T47D (cell line): Measurements from ENCODE around the gene USP17L19.
"Not testable (repeated sequence)": the region's sequence is repeated elsewhere in the genome, so short reads cannot be mapped to it uniquely, and the experiment has no call there.

Experiments
- DNase-seq, 2 experiments: peaks; one replicate each; pipeline versions ENCODE4 v3.0.0 to v3.0.0-alpha.2; 2011 to 2012; ENCODE audit warnings: low read depth in 1 of 2, low spot score in 1 of 2
- in situ Hi-C: cut with HindIII; loops from 2 replicates; pipeline ENCODE4 v1.10.0; 2016; ENCODE audit warnings: low sequenced_read_pairs, low pct_unique_long_range_greater_than_20kb

USP17L19 gene, protein sequence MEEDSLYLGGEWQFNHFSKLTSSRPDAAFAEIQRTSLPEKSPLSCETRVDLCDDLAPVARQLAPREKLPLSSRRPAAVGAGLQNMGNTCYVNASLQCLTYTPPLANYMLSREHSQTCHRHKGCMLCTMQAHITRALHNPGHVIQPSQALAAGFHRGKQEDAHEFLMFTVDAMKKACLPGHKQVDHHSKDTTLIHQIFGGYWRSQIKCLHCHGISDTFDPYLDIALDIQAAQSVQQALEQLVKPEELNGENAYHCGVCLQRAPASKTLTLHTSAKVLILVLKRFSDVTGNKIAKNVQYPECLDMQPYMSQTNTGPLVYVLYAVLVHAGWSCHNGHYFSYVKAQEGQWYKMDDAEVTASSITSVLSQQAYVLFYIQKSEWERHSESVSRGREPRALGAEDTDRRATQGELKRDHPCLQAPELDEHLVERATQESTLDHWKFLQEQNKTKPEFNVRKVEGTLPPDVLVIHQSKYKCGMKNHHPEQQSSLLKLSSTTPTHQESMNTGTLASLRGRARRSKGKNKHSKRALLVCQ

DNA sequence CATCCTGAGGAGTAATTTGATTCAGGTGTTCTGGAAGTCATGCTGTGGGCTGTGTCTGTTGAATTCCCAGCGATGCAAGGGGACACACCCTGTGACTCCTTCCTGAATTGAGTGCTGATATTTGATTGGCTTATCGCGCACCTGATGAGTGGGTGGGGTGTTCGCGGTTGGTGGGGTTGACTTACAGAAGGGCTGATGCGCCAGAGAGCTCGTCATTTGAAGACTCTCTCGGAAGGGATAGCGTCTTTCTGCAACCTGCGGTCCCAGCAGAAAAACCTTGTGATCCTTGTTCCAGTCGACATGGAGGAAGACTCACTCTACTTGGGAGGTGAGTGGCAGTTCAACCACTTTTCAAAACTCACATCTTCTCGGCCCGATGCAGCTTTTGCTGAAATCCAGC, at the start of gene USP17L19:
Gene USP17L19 (plus strand): TSS at position 301 of the 400 bp plus-strand sequence. CDS start 0 bp downstream, at position 301.
- in situ Hi-C loops, DNase-seq: not testable (repeated sequence)

DNA sequence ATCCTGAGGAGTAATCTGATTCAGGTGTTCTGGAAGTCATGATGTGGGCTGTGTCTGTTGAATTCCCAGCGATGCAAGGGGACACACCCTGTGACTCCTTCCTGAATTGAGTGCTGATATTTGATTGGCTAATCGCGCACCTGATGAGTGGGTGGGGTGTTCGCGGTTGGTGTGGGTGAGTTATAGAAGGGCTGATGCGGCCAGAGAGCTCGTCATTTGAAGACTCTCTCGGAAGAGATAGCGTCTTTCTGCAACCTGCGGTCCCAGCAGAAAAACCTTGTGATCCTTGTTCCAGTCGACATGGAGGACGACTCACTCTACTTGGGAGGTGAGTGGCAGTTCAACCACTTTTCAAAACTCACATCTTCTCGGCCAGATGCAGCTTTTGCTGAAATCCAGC, 42.8 kb upstream of the USP17L19 start, which contains the start of gene USP17L10:
Gene USP17L10 (plus strand): TSS at position 301 of the 400 bp plus-strand sequence. CDS start 0 bp downstream, at position 301.
- DNase-seq, in situ Hi-C loops: not testable (repeated sequence)

DNA sequence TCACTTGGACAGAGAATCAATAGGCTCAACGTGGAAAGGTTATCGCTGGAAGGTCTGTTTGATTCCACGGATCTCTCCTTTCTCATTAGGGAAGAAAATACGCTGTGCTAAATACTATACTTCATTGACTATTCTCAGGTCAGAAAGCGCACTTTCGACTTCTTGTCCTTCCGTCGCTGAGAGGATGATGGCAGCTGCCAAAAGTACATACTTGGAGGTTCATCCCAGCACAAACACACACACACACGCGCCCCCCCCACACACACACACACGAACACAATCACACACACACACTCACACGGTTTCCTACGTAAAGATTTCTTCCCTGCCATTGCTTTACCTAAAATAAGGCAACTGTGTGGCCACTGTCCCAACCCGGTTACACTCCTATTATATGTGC, 38.5 kb upstream of the USP17L19 start:
- in situ Hi-C loops, DNase-seq: not testable (repeated sequence)

DNA sequence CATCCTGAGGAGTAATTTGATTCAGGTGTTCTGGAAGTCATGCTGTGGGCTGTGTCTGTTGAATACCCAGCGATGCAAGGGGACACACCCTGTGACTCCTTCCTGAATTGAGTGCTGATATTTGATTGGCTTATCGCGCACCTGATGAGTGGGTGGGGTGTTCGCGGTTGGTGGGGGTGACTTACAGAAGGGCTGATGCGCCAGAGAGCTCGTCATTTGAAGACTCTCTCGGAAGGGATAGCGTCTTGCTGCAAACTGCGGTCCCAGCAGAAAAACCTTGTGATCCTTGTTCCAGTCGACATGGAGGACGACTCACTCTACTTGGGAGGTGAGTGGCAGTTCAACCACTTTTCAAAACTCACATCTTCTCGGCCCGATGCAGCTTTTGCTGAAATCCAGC, 38.1 kb upstream of the USP17L19 start, which contains the start of gene USP17L11:
Gene USP17L11 (plus strand): TSS at position 301 of the 400 bp plus-strand sequence. CDS start 0 bp downstream, at position 301.
- in situ Hi-C loops, result not testable (repeated sequence)

DNA sequence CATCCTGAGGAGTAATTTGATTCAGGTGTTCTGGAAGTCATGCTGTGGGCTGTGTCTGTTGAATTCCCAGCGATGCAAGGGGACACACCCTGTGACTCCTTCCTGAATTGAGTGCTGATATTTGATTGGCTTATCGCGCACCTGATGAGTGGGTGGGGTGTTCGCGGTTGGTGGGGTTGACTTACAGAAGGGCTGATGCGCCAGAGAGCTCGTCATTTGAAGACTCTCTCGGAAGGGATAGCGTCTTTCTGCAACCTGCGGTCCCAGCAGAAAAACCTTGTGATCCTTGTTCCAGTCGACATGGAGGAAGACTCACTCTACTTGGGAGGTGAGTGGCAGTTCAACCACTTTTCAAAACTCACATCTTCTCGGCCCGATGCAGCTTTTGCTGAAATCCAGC, 33.3 kb upstream of the USP17L19 start, which contains the start of gene USP17L12:
Gene USP17L12 (plus strand): TSS at position 301 of the 400 bp plus-strand sequence. CDS start 0 bp downstream, at position 301.
- DNase-seq, in situ Hi-C loops: not testable (repeated sequence)

More for the DNA sequence above, 38.1 kb upstream of the USP17L19 start, which contains the start of gene USP17L11:
- not testable (repeated sequence) for DNase-seq

DNA sequence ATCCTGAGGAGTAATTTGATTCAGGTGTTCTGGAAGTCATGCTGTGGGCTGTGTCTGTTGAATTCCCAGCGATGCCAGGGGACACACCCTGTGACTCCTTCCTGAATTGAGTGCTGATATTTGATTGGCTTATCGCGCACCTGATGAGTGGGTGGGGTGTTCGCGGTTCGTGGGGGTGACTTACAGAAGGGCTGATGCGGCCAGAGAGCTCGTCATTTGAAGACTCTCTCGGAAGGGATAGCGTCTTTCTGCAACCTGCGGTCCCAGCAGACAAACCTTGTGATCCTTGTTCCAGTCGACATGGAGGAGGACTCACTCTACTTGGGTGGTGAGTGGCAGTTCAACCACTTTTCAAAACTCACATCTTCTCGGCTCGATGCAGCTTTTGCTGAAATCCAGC, 28.6 kb upstream of the USP17L19 start, which contains the start of gene USP17L13:
Gene USP17L13 (plus strand): TSS at position 301 of the 400 bp plus-strand sequence. CDS start 0 bp downstream, at position 301.
- DNase-seq, in situ Hi-C loops: not testable (repeated sequence)

DNA sequence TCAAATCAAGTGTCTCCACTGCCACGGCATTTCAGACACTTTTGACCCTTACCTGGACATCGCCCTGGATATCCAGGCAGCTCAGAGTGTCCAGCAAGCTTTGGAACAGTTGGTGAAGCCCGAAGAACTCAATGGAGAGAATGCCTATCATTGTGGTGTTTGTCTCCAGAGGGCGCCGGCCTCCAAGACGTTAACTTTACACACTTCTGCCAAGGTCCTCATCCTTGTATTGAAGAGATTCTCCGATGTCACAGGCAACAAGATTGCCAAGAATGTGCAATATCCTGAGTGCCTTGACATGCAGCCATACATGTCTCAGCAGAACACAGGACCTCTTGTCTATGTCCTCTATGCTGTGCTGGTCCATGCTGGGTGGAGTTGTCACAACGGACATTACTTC, 22.9 kb upstream of the USP17L19 start:
- in situ Hi-C loops, DNase-seq: not testable (repeated sequence)

DNA sequence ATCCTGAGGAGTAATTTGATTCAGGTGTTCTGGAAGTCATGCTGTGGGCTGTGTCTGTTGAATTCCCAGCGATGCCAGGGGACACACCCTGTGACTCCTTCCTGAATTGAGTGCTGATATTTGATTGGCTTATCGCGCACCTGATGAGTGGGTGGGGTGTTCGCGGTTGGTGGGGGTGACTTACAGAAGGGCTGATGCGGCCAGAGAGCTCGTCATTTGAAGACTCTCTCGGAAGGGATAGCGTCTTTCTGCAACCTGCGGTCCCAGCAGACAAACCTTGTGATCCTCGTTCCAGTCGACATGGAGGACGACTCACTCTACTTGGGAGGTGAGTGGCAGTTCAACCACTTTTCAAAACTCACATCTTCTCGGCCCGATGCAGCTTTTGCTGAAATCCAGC, 19.1 kb upstream of the USP17L19 start, which contains the start of gene USP17L15:
Gene USP17L15 (plus strand): TSS at position 301 of the 400 bp plus-strand sequence. CDS start 0 bp downstream, at position 301.
- in situ Hi-C loops, DNase-seq: not testable (repeated sequence)

DNA sequence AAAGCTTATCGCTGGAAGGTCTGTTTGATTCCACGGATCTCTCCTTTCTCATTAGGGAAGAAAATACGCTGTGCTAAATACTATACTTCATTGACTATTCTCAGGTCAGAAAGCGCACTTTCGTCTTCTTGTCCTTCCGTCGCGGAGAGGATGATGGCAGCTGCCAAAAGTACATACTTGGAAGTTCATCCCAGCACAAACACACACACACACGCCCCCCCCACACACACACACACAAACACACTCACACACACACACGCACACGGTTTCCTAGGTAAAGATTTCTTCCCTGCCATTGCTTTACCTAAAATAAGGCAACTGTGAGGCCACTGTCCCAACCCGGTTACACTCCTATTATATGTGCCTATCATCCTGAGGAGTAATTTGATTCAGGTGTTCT, 14.7 kb upstream of the USP17L19 start:
- in situ Hi-C loops, DNase-seq: not testable (repeated sequence)

DNA sequence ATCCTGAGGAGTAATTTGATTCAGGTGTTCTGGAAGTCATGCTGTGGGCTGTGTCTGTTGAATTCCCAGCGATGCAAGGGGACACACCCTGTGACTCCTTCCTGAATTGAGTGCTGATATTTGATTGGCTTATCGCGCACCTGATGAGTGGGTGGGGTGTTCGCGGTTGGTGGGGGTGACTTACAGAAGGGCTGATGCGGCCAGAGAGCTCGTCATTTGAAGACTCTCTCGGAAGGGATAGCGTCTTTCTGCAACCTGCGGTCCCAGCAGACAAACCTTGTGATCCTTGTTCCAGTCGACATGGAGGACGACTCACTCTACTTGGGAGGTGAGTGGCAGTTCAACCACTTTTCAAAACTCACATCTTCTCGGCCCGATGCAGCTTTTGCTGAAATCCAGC, 9.6 kb upstream of the USP17L19 start, which contains the start of gene USP17L17:
Gene USP17L17 (plus strand): TSS at position 301 of the 400 bp plus-strand sequence. CDS start 0 bp downstream, at position 301.
- DNase-seq, in situ Hi-C loops: not testable (repeated sequence)

DNA sequence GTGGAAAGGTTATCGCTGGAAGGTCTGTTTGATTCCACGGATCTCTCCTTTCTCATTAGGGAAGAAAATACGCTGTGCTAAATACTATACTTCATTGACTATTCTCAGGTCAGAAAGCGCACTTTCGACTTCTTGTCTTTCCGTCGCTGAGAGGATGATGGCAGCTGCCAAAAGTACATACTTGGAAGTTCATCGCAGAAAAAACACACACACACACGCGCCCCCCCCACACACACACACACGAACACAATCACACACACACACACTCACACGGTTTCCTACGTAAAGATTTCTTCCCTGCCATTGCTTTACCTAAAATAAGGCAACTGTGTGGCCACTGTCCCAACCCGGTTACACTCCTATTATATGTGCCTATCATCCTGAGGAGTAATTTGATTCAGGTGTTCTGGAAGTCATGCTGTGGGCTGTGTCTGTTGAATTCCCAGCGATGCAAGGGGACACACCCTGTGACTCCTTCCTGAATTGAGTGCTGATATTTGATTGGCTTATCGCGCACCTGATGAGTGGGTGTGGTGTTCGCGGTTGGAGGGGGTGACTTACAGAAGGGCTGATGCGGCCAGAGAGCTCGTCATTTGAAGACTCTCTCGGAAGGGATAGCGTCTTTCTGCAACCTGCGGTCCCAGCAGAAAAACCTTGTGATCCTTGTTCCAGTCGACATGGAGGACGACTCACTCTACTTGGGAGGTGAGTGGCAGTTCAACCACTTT, 5.1 kb upstream of the USP17L19 start, which contains the start of gene USP17L18:
Gene USP17L18 (plus strand): TSS at position 678 of the 728 bp plus-strand sequence. CDS start 0 bp downstream, at position 678.
- DNase-seq, in situ Hi-C loops: not testable (repeated sequence)

DNA sequence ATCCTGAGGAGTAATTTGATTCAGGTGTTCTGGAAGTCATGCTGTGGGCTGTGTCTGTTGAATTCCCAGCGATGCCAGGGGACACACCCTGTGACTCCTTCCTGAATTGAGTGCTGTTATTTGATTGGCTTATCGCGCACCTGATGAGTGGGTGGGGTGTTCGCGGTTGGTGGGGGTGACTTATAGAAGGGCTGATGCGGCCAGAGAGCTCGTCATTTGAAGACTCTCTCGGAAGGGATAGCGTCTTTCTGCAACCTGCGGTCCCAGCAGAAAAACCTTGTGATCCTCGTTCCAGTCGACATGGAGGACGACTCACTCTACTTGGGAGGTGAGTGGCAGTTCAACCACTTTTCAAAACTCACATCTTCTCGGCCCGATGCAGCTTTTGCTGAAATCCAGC, 4.6 kb downstream of the USP17L19 start, which contains the start of gene USP17L20:
Gene USP17L20 (plus strand): TSS at position 301 of the 400 bp plus-strand sequence. CDS start 0 bp downstream, at position 301.
- in situ Hi-C loops, DNase-seq: not testable (repeated sequence)

DNA sequence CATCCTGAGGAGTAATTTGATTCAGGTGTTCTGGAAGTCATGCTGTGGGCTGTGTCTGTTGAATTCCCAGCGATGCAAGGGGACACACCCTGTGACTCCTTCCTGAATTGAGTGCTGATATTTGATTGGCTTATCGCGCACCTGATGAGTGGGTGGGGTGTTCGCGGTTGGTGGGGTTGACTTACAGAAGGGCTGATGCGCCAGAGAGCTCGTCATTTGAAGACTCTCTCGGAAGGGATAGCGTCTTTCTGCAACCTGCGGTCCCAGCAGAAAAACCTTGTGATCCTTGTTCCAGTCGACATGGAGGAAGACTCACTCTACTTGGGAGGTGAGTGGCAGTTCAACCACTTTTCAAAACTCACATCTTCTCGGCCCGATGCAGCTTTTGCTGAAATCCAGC, 9.4 kb downstream of the USP17L19 start, which contains the start of gene USP17L21:
Gene USP17L21 (plus strand): TSS at position 301 of the 400 bp plus-strand sequence. CDS start 0 bp downstream, at position 301.
- in situ Hi-C loops, DNase-seq: not testable (repeated sequence)

DNA sequence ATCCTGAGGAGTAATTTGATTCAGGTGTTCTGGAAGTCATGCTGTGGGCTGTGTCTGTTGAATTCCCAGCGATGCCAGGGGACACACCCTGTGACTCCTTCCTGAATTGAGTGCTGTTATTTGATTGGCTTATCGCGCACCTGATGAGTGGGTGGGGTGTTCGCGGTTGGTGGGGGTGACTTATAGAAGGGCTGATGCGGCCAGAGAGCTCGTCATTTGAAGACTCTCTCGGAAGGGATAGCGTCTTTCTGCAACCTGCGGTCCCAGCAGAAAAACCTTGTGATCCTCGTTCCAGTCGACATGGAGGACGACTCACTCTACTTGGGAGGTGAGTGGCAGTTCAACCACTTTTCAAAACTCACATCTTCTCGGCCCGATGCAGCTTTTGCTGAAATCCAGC, 14.1 kb downstream of the USP17L19 start, which contains the start of gene USP17L22:
Gene USP17L22 (plus strand): TSS at position 301 of the 400 bp plus-strand sequence. CDS start 0 bp downstream, at position 301.
- in situ Hi-C loops, DNase-seq: not testable (repeated sequence)

DNA sequence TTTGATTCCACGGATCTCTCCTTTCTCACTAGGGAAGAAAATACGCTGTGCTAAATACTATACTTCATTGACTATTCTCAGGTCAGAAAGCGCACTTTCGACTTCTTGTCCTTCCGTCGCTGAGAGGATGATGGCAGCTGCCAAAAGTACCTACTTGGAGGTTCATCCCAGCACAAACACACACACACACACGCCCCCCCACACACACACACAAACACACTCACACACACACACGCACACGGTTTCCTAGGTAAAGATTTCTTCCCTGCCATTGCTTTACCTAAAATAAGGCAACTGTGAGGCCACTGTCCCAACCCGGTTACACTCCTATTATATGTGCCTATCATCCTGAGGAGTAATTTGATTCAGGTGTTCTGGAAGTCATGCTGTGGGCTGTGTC, 18.5 kb downstream of the USP17L19 start:
- DNase-seq, in situ Hi-C loops: not testable (repeated sequence)
